ENCODE measurements around the gene MINK1. TPM values are rescaled to one million over a fixed set of nuclear protein-coding genes. Genes with fewer than 3 reads are reported as not detected.
"Not testable (repeated sequence)": the region's sequence is repeated elsewhere in the genome, so short reads cannot be mapped to it uniquely, and the experiment has no call there.

MINK1 gene
- total RNA-seq, 1 donor from 2014 or later = 18.4 TPM

DNA sequence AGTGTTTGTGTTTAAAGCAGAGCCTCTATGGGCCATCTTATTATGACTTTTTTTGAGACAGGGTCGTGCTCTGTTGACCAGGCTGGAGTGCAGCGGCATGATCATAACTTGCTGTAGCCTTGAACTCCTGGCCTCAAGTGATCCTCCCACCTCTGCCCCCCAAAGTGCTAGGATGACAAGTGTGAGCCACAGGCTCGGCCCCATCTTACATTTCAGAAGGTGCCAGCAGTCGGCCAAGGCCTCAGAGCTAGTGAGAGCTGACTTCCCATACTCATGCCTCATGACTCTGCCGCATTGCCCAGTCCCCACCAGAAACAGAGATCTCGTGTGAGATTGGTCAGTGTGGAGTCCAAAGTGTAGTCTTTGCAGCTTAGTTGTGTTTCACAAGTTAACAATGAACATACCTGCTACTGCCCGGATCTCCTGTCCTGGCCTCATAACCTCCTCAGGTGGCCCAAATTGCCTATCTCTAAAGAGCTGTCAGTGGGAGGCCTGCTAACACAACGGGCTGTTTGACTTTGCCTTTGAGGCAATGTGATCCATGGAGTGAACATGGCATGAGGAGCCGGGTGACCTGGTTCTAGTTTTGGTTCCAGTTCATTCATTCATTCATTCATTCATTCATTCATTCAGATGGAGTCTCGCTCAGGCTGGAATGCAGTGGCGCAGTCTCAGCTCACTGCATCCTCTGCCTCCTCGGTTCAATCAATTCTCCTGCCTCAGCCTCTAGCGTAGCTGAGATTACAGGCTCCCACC lies 13.7 kb downstream of the MINK1 start:
- DNase-seq = no peak

DNA sequence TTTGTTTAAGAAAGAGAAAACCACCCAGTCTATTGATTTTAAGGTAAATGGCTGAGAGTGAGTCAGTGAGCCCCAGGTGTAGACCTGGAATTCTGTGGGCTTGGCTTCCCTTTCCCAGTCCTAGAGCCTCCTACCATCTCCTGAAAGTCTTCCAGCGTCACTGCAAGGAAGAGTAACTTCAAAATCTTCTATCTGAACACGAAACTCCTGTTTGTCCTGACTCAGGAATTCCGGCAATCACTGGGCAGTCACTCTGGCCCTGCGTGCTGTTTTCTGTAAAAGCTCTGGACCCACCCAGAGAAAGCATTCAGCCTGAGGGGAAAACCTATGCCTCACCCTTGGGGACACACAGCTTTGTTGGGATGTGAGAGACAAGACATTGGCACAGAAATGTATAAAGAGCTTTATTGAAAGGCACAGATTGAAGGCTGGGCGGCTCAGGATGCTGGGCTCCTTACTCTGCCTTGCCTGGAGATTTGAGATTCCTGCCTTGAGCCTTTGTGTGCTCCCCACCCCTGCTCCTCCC lies 15.9 kb downstream of the MINK1 start:
- DNase-seq = no peak

DNA sequence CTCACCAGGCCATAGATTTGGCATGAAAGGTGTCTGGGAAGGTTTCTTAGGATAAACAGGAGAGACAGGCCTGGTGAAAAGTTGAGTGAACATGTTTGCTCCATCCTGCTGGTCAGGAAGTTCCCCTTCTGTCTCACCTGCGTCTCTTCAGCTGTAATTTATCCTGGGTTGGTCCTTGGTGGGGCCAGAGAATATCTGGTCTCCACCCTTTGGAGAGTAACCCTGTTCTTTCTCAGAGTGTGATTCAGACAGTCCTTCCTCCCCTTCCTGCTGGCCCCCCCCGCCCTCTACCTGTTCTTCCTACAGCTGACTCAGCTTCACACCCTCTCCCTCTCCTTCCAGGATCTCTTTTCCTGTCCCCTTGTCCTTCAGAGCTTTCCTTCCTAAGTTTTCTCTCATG lies 17.1 kb downstream of the MINK1 start:
- DNase-seq = no peak

DNA sequence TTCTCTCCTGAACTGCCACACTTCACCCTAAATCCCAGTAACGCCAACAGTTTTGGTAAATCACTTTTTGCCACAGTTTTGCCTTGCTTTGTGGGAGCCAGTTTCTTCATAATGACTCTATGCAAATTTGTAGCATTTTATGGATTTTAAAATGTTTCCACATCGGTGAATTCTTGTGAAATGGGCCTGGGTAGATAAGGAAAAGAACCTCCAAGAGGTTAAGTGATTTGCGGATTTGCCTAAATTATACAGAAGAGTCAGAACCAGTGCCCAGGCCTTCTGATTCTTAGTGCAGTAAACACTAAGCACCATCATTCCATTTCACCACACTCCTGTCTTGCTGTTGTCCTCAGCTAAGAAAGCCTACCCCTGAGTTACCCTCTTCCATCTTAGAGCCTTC lies 17.9 kb downstream of the MINK1 start:
- no peak for DNase-seq

DNA sequence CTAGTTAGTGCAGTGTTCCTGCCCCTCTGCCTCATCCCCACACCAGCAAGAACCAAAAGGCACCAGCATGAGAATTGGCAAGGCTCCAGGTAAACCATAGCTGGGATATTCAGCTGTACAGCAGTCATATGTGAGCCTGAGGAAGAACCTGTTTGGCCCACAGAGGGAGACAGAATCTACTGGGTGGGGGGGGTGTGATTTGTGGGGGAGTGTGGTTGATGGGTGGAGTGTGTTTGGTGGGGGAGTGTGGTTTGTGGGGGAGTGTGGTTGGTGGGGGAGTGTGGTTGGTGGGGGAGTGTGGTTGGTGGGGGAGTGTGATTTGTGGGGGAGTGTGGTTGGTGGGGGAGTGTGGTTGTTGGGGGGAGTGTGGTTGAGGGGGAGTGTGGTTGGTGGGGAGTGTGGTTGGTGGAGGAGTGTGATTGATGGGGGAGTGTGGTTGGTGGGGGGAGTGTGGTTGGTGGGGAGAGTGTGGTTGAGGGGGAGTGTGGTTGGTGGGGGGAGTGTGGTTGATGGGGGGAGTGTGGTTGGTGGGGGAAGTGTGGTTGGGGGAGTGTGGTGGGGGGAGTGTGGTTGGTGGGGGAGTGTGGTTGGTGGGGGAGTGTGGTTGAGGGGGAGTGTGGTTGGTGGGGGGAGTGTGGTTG lies 19.5 kb downstream of the MINK1 start:
- no peak for DNase-seq

DNA sequence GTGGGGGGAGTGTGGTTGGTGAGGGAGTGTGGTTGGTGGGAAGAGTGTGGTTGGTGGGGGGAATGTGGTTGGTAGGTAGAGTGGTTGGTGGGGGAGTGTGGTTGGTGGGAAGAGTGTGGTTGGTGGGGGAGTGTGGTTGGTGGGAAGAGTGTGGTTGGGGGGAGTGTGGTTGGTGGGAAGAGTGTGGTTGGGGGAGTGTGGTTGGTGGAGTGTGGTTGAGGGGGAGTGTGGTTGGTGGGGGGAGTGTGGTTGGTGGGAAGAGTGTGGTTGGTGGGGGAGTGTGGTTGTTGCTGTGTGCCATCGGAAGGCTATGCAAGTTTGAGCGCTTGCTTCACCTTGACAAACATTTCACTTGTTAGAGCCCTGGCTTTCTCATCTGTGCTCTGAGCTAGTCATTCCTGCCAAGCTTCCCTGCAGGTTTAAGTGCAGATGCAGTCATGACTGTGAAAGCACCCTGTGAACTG lies 20.1 kb downstream of the MINK1 start:
- DNase-seq = no peak

DNA sequence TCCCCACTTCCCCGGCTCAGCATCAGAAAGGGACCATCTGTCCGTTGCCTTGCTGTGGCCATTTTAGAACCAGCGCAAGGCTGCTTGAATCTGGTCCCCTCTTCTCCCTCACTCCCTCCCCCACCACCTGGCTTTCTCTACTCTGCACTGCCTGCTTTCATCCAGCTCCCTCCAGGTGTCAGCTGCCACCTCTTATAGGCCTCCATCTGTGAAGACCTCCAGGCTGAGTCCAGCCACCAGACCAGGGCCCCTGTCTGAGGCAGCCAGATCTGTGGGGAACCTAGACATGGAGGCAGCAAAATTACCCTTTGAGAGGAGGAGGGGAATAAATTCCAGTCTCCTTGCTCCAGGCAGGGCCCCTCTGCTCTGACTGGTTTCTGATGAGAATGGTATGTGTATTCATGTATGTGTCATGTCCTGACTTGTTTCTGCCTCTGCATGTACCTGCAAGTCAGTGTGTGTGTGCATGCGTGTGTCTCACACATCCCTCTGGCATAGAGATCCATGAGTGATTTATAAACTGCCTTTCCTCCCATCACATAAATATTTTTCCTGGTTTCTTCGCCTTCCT lies 21.1 kb downstream of the MINK1 start:
- no peak for DNase-seq

DNA sequence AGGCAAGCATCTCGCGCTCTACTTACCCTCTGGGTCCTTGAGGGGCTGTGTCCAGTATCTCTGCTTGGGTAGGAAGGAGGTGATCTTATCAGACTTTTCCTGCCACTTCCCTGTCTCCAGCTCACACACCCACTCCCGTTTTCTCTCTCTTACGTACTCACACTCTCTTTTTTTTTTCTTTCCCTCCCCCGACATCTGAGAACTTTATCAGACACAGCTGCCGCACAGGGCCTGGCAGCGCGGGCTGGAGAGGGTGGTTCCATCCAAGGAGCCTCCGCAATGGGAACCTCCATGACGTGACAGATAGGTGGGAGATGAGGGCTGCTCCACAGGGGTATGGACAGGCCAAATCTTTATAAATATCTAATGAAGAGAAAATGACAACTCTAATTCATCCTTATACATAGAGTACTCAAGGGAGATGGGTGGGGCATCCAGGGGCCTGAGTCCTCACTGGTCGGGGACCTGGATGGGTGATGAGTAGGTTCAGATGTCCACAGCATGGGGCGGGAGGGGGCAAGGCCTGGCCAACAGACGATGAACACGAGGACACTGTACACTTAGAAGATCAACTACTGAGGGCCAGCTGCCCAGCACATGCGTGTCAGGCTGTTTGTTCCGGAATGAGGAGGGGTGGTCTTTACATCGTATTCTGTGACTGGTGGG lies 23.3 kb downstream of the MINK1 start:
- DNase-seq = no peak

DNA sequence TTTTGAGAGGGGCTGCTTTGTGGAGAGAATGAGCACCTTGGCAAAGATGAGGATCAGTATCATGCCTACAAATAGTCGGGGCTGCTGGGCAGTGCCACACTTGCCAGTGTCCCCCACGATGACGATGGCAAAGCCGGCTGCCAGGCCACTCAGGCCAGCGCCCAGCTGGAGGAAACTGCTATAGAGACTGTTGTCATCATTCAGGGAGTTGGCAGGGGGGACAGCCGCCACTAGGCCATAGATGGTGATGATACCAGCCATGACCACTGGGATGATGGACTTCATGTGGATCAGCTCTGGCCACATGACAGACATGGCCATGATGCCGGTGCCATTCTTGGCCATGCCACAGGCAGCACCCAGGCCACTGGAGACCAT lies 23.8 kb downstream of the MINK1 start:
- DNase-seq = peak; percentile 35

DNA sequence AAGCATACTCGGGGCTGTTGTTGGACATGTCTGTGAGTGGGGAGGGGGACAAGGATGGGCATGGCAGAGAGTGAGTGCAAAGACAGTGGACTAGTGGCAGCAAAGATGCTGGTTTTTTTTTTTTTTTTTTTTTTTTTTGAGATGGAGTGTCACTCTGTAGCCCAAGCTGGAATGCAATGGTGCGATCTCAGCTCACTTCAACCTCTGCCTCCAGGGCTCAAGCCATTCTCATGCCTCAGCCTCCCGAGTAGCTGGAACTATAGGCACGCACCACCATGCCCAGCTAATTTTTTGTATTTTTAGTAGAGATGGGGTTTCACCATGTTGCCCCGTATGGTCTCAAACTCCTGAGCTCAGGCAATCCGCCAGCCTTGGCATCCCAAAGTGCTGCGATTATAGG lies 24.2 kb downstream of the MINK1 start:
- not testable (repeated sequence) for DNase-seq

DNA sequence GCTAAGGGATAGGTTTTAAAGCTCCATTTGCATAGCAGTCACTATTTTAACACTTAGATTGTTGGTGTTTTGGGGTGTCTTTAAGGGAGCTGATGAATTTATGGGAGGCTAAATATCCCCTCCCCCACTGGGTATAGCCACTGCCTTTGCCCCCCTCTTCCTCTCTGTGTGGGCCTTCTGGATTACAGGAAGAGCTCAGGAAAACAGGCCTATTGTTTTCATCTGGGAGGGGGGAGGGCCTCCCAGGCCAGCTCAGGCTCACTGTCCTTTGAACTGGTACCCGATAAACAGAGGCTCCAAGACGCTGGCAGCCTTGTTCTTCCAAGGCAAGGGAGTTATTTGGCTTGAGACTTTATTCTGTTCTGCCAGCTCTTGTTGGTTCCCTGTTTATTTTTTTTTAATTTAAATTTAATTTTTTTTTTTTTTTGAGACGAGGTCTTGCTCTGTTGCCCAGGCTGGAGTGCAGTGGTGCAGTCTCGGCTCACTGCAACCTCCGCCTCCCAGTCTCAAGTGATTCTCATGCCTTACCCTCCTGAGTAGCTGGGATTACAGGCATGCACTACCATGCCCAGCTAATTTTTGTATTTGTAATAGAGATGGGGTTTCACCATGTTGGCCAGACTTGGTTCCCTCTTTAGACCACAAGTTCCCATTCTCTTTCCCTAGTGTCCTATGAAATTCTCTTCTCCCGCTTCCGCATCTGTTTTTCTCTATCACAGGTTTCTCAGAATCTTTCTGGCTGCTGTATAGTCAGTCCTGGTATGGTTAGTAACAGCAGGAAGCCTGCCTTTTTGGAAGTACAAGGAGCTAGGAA lies 25.1 kb downstream of the MINK1 start:
- peak; percentile 66 for DNase-seq

DNA sequence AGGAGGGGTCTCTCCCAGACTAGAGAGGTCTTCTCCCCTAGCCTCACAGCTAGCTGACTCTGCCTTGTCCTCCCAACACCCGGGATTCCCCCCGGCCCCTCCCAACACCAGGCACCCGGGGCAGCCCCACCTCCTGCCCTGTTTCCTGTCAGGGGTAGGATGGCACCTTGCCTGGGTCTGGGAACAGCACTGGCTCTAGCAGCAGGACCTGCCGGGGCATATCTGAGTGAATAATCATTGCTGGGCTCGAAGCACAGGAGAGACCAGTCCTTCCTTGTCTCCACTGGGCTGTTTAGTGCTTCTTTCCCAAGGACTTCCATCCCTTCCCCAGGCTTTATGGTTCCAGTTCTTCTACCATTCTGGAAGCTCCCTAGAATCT lies 25.7 kb downstream of the MINK1 start:
- no peak for DNase-seq

DNA sequence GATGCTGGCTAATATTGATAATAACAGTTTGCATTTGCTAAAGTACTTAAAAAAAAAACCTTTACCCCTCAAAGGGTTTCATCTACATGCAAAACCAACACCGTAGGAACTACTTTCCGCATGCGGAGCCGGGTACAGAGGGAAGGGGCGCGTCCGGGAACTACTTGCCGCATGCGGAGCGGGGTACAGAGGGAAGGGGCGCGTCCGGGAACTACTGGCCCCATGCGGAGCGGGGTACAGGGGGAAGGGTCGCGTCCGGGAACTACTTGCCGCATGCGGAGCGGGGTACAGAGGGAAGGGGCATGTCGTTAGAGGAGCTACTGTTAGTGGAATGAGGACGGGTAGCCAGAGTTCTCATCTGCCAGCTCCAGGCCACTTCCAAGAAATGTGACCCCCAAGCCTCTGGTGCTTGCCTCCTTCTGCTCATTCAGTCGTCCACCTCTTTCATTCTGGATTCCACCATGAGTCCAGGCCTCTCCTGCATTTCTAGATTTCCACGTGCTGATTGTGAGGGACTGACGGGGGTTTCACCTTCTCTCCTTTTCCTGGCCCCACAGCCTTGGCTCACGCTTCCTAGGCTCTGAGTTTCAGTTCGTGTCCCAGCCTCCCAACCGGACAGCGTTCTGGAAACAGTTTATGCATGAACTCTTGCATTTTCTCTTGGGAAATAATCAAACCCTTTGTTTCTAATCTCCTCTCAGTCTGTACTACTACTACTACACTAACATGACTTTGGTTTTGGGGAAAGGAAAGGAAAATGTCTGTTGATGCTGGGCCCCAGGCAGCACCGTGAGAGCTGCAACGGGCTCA lies 26.9 kb downstream of the MINK1 start:
- DNase-seq = no peak

DNA sequence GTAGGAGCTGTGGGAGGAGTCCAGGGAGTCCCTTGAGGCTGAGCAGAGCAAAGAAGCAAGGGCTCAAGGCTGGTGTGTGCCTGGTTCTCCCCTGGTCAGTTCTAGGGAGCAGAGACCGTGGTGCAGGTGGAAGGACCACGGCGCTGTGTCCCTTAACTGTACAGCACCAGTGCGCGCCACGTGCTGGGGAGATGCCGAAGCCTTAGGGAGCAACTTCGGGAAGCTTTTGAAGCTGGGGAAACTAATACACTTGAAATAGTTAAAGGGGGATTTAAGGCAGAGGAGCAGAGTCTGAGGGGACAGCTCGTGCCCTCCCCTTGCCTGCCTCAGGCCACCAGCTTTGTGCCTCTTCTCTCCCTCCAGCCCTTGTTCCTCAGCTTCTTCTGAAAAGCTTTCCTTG lies 27.5 kb downstream of the MINK1 start:
- no peak for DNase-seq

DNA sequence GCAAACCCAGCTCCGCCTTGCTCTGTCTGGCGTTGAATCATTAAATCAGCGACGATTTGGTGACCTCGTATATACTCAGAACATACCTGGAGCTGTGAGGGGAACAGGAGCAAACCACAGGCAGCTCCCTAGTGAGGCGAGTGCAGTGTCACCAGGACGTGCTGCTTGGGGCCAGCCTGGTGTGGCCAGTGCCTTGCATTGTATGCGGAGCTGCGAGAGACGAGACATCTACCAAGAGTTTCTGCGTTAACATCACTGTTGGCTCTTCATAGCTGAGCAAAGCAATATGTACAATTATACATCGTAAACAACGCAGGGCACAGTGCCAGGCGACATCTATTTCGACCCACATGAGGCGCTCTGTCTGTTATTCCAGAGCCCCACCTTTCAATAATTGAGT lies 27.9 kb downstream of the MINK1 start:
- DNase-seq = no peak

DNA sequence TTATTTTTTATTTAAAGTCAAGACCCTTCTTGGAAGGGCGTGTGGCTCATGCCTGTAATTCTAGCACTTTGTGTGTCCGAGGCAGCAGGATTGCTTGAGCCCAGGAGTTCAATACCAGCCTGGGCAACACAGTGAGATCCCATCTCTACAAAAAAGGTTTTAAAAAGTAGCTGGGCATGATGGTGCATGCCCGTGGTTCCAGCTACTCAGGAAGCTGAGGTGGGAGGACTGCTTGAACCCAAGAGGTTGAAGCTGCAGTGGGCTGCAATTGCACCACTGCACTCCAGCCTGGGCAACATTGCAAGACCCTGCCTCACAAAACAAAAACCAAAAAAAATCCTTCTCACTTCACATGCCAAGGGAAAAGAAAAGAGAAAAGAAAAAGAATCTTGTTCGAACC lies 29.6 kb downstream of the MINK1 start:
- no peak for DNase-seq

DNA sequence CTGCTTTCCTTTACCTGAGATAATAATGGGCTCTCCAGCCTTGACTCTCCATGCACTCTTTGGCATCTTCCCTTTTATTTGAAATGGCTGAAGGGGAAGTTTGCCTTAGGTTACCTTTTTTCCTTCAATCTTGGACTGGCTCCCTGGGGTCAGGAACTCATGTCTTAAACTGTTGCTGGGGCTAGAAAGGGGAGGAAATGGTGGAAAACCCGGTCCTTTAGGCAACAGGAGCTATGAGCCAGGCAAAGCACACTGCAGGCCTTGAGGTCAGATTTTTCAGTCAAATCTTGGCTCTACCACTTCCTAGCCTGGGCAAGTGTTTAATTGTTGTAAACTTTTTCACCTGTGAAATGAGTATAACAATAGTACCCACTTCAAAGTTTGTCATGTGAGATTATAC lies 30.2 kb downstream of the MINK1 start:
- DNase-seq = no peak

DNA sequence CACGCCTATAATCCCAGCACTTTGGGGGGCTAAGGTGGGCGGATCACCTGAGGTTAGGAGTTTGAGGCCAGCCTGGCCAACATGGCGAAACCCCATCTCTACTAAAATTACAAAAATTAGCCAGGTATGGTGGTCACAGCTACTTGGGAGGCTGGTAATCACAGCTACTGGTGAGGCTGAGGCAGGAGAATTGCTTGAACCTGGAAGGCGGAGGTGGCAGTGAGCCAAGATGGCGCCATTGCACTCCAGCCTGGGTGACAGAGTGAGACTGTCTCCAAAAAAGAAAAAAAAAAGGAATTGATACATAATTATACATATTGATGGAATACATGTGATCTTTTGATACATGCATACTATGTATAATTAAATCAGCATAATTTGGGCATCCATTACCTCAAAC lies 34.4 kb downstream of the MINK1 start:
- DNase-seq = not testable (repeated sequence)

DNA sequence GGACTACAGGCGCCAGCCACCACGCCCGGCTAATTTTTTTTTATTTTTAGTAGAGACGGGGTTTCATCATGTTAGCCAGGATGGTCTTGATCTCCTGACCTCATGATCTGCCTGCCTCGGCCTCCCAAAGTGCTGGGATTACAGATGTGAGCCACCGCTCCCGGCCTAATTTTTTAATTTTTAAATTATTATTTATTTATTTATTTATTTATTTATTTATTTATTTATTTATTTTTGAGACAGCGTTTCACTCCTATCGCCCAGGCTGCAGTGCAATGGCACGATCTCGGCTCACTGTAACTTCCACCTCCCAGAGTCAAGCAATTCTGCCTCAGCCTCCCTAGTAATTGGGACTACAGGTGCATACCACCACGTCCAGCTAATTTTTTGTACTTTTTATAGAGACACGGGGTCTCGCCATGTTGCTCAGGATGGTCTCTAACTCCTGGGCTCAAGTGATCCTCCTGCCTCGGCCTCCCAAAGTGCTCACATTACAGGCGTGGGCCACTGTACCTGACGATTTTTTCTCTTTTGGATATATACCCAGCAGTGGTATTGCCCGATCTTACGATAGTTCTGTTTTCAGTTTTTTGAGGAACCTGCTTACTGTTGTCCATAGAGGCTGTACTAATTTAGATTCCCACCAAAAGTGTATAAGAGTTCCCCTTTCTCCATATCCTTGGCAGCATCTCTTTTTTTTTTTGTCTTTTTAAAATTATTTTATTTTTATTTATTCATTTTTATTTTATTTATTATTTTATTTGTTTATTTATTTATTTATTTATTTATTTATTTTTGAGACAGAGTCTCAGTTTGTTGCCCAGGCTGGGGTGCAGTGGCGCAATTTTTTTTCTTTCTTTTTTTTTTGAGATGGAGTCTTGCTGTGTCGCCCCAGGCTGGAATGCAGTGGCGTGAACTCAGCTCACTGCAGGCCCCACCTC lies 36.2 kb downstream of the MINK1 start:
- DNase-seq = not testable (repeated sequence)

DNA sequence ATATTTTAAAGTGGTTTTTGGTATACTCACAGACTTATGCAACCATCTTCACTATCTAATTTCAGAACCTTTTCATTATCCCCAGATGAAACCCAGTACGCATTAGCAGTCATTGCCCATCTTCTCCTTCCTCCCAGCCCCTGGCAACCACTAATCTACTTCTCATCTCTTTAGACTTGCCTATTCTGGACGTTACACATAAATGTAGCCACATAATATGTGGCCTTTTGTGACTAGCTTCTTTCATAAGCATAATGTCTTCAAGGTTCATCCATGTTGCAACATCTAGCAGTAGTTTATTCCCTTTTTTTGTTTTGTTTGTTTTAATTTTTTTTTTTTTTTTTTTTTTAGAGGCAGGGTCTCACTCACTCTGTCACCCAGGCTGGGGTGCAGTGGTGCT lies 37.7 kb downstream of the MINK1 start:
- DNase-seq = no peak

Measured in occipital lobe (tissue), 2 donors.